Endothelial cell of umbilical vein (primary cell): Measurements from ENCODE around the gene DNAJC3. TPM values are rescaled to one million over a fixed set of nuclear protein-coding genes. Genes with fewer than 3 reads are reported as not detected.

ENCODE experiments used
- BruUV-seq: library from RNA; stranded (reverse); fragments of 400-500 nt; replicated peaks from 2 replicates; lab custom pipeline; 2021; lab: Mats Ljungman, UMichigan
- CTCF ChIA-PET: fragments of 300-600, 350-600 bp; sonication (Branson Sonifier 250); formaldehyde crosslinking; loops from one replicate; lab custom pipeline; 2021; ENCODE audit warnings: antibody characterized with exemption, inconsistent platforms; lab: Charles Lee
- POLR2A ChIA-PET: fragments of 300-600, 350-600 bp; sonication (Branson Sonifier 250); formaldehyde crosslinking; loops from one replicate; lab custom pipeline; 2021; ENCODE audit warnings: antibody characterized with exemption, inconsistent platforms; lab: Charles Lee
- DNase-seq: peaks from one replicate; pipeline ENCODE4 v3.0.0-alpha.2; 2011; ENCODE audit warnings: low read depth, low spot score
- FAIRE-seq: peaks from 2 replicates; lab custom pipeline; 2011; peaks lifted over from hg19 to GRCh38; lab: Jason Lieb, UNC
- H2AFZ ChIP-seq: 2 replicates; pipeline ENCODE4 v1.6.0; 2012; ENCODE audit warnings: low read depth, low read length, control low read depth, inconsistent platforms
- H3K27ac ChIP-seq: 2 replicates; pipeline ENCODE4 v1.5.1; 2011; ENCODE audit warnings: low read depth, mild to moderate bottlenecking, control low read depth, low read length, moderate library complexity; ENCODE audit not compliant: insufficient read depth
- H3K27me3 ChIP-seq, 2 experiments: 2 replicates each; pipeline versions ENCODE4 v1.6.0 to v1.6.1; 2011; ENCODE audit warnings: low read length in 2 of 2, mixed read lengths in 1 of 2; ENCODE audit not compliant: control insufficient read depth in 2 of 2, insufficient read depth in 2 of 2
- H3K36me3 ChIP-seq, 2 experiments: 2 replicates in 1 of 2; 3 replicates in 1 of 2; pipeline ENCODE4 v1.5.1; 2011; ENCODE audit warnings: low read length in 2 of 2, mild to moderate bottlenecking in 1 of 2, moderate library complexity in 1 of 2; ENCODE audit not compliant: control insufficient read depth in 2 of 2, insufficient read depth in 2 of 2; ENCODE audit errors: extremely low read depth in 1 of 2
- H3K4me1 ChIP-seq: 3 replicates; pipeline ENCODE4 v1.5.1; 2011; ENCODE audit warnings: mild to moderate bottlenecking, low read length; ENCODE audit not compliant: control insufficient read depth, insufficient read depth; ENCODE audit errors: extremely low read depth
- H3K4me2 ChIP-seq: 2 replicates; pipeline ENCODE4 v1.6.1; 2011; ENCODE audit warnings: low read length, control low read depth, mixed read lengths; ENCODE audit not compliant: insufficient read depth
- H3K4me3 ChIP-seq, 3 experiments: fragments of 200-600 bp in 1 of 3; sonication (generic), shearing (Covaris generic) in 1 of 3; replicated peaks in 1 of 3; 2 replicates each; pipeline ENCODE4 v1.5.1; 2011 to 2016; ENCODE audit warnings: control low read depth in 3 of 3, low read length in 3 of 3, mild to moderate bottlenecking in 2 of 3, inconsistent platforms in 1 of 3, low read depth in 1 of 3, moderate library complexity in 1 of 3; ENCODE audit not compliant: insufficient read depth in 1 of 3
- H3K79me2 ChIP-seq: 2 replicates; pipeline ENCODE4 v1.6.0; 2012; ENCODE audit warnings: low read length, inconsistent platforms; ENCODE audit not compliant: control insufficient read depth, insufficient read depth
- H3K9ac ChIP-seq: replicated peaks from 2 replicates; pipeline ENCODE3; 2011; ENCODE audit warnings: low read length, control low read depth; ENCODE audit not compliant: insufficient read depth; ENCODE audit errors: extremely low read depth
- H3K9me1 ChIP-seq: replicated peaks from 3 replicates; pipeline ENCODE4 v1.6.0; 2011; ENCODE audit warnings: mild to moderate bottlenecking, low read length; ENCODE audit not compliant: control insufficient read depth, insufficient read depth; ENCODE audit errors: extremely low read depth
- H3K9me3 ChIP-seq: replicated peaks from 2 replicates; pipeline ENCODE4 v1.5.1; 2012; ENCODE audit warnings: low read length, inconsistent platforms; ENCODE audit not compliant: control insufficient read depth, insufficient read depth
- H4K20me1 ChIP-seq: replicated peaks from 2 replicates; pipeline ENCODE3; 2011; ENCODE audit warnings: mild to moderate bottlenecking, low read length; ENCODE audit not compliant: control insufficient read depth, insufficient read depth; ENCODE audit errors: extremely low read depth
- EZH2 ChIP-seq: IDR thresholded peaks from 2 replicates; pipeline ENCODE4 v1.6.1; 2012; ENCODE audit warnings: borderline replicate concordance, low read depth, mild to moderate bottlenecking, moderate library complexity, low read length, inconsistent platforms; ENCODE audit not compliant: severe bottlenecking
- FOS ChIP-seq: IDR thresholded peaks from 2 replicates; pipeline ENCODE4 v1.6.1; 2011; ENCODE audit warnings: mild to moderate bottlenecking, low read length, moderate library complexity, borderline replicate concordance; ENCODE audit not compliant: insufficient read depth
- JUN ChIP-seq: IDR thresholded peaks from 2 replicates; pipeline ENCODE4 v1.6.1; 2011; ENCODE audit warnings: borderline replicate concordance, low read depth; ENCODE audit not compliant: insufficient read length, insufficient read depth
- MYC ChIP-seq: IDR thresholded peaks from one replicate; pipeline ENCODE4 v1.6.1; 2011; ENCODE audit warnings: mild to moderate bottlenecking, low read depth, low read length
- POLR2A ChIP-seq: IDR thresholded peaks from 2 replicates; pipeline ENCODE4 v1.6.1; 2012; ENCODE audit warnings: low read depth, mild to moderate bottlenecking, control low read depth, low read length
- POLR2AphosphoS5 ChIP-seq: IDR thresholded peaks from 2 replicates; pipeline ENCODE4 v1.6.1; 2012; ENCODE audit warnings: low read depth, mild to moderate bottlenecking, control low read depth, low read length, moderate library complexity; ENCODE audit not compliant: insufficient read depth
- dilution Hi-C: fragments of 300-500 bp; cut with MboI; formaldehyde crosslinking; loops from one replicate; pipeline ENCODE4 v1.15.0; 2019; ENCODE audit warnings: low sequenced_read_pairs; ENCODE audit not compliant: extremely low pct_ligation_motif_present
- intact Hi-C: fragments of 100-400 bp; cut with micrococcal nuclease; formaldehyde crosslinking; loops from one replicate; pipeline ENCODE4 v1.10.0; 2022
- polyA plus RNA-seq, 4 experiments: library from polyadenylated mRNA; depleted of rRNA in 3 of 4; stranded (reverse) in 3 of 4; unstranded in 1 of 4; fragments of >200 nt; gene quantifications; 2 replicates each; pipeline versions ENCODE4 v1.2.1 to v1.2.3, GENCODE V29; 2011 to 2012; ENCODE audit warnings: missing spikeins in 1 of 4
- total RNA-seq: library from RNA; stranded (reverse); gene quantifications from 2 replicates; pipeline ENCODE4 v1.2.3, GENCODE V29; 2021
- TF ChIP-seq, protein P1 (sequence below): IDR thresholded peaks from 2 replicates; pipeline ENCODE4 v1.6.1; 2011; ENCODE audit not compliant: insufficient read depth, insufficient read length
- TF ChIP-seq, protein P2 (sequence below), 2 donors: IDR thresholded peaks; 1 replicate in 1 of 2; 2 replicates in 1 of 2; pipeline ENCODE4 v1.5.1; 2011; ENCODE audit warnings: low read length in 2 of 2, mild to moderate bottlenecking in 2 of 2, moderate library complexity in 2 of 2, control low read depth in 1 of 2, inconsistent platforms in 1 of 2, low read depth in 1 of 2; ENCODE audit not compliant: insufficient read depth in 1 of 2; ENCODE audit errors: extremely low read depth in 1 of 2

The DNAJC3 gene
- total and polyA plus RNA-seq, 2 donors (not counting 3 experiments of a cell fraction or from before 2014, with no cell fraction given) = 17.0 to 51.2 TPM

- H2AFZ ChIP-seq = no peak overlapping the region
- peaks cover 2% of the 10 kb centered on the region for H3K9me1 ChIP-seq
- no peak for DNase-seq
- no peaks in the 10 kb centered on the region for H3K9me3 ChIP-seq
- POLR2A ChIA-PET = no interaction called here
- BruUV-seq = no TSS peak
- no peak overlapping the region for H3K27ac ChIP-seq
- H3K79me2 ChIP-seq = peaks cover 22% of the 10 kb centered on the region
- intact Hi-C loops = no loop called here
- H3K36me3 ChIP-seq = no peaks in the 10 kb centered on the region
- no peak for FAIRE-seq
- CTCF ChIA-PET = no interaction called here
- no peak overlapping the region for H3K9ac ChIP-seq
- no peaks in the 10 kb centered on the region for H3K4me1 ChIP-seq
- no peak overlapping the region for H3K4me3 ChIP-seq
- no peak overlapping the region for H3K4me2 ChIP-seq
- no peak for TF ChIP-seq POLR2AphosphoS5
- no peak for TF ChIP-seq POLR2A
- TF ChIP-seq MYC = no peak
- TF ChIP-seq EZH2 = no peak
- TF ChIP-seq, protein P1, sequence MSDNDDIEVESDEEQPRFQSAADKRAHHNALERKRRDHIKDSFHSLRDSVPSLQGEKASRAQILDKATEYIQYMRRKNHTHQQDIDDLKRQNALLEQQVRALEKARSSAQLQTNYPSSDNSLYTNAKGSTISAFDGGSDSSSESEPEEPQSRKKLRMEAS = no peak
- no peak for TF ChIP-seq FOS
- TF ChIP-seq JUN = no peak
- TF ChIP-seq, protein P2, sequence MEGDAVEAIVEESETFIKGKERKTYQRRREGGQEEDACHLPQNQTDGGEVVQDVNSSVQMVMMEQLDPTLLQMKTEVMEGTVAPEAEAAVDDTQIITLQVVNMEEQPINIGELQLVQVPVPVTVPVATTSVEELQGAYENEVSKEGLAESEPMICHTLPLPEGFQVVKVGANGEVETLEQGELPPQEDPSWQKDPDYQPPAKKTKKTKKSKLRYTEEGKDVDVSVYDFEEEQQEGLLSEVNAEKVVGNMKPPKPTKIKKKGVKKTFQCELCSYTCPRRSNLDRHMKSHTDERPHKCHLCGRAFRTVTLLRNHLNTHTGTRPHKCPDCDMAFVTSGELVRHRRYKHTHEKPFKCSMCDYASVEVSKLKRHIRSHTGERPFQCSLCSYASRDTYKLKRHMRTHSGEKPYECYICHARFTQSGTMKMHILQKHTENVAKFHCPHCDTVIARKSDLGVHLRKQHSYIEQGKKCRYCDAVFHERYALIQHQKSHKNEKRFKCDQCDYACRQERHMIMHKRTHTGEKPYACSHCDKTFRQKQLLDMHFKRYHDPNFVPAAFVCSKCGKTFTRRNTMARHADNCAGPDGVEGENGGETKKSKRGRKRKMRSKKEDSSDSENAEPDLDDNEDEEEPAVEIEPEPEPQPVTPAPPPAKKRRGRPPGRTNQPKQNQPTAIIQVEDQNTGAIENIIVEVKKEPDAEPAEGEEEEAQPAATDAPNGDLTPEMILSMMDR (IDR thresholded peaks at IDR 0.05; ENCODE audit: extremely low read depth in 1 of 2, insufficient read depth in 1 of 2, low read depth in 1 of 2, low read length in 2 of 2) = no peak
- no peaks in the 10 kb centered on the region for H4K20me1 ChIP-seq
- dilution Hi-C loops = no loop called here
- no peaks in the 10 kb centered on the region for H3K27me3 ChIP-seq
Observed at GRCh38 chr13:95741584-95742563, 64.9 kb downstream of the DNAJC3 start.
